Endothelial cell of umbilical vein (primary cell): ENCODE results near the gene DVL1. TPM values are rescaled to one million over a fixed set of nuclear protein-coding genes. Genes with fewer than 3 reads are reported as not detected.

Source experiments
- BruUV-seq: library from RNA; stranded (reverse); fragments of 400-500 nt; replicated peaks from 2 replicates; lab custom pipeline; 2021; lab: Mats Ljungman, UMichigan
- CTCF ChIA-PET: fragments of 300-600, 350-600 bp; sonication (Branson Sonifier 250); formaldehyde crosslinking; loops from one replicate; lab custom pipeline; 2021; ENCODE audit warnings: antibody characterized with exemption, inconsistent platforms; lab: Charles Lee
- POLR2A ChIA-PET: fragments of 300-600, 350-600 bp; sonication (Branson Sonifier 250); formaldehyde crosslinking; loops from one replicate; lab custom pipeline; 2021; ENCODE audit warnings: antibody characterized with exemption, inconsistent platforms; lab: Charles Lee
- DNase-seq: peaks from one replicate; pipeline ENCODE4 v3.0.0-alpha.2; 2011; ENCODE audit warnings: low read depth, low spot score
- FAIRE-seq: peaks from 2 replicates; lab custom pipeline; 2011; peaks lifted over from hg19 to GRCh38; lab: Jason Lieb, UNC
- H2AFZ ChIP-seq: 2 replicates; pipeline ENCODE4 v1.6.0; 2012; ENCODE audit warnings: low read depth, low read length, control low read depth, inconsistent platforms
- H3K27ac ChIP-seq: 2 replicates; pipeline ENCODE4 v1.5.1; 2011; ENCODE audit warnings: low read depth, mild to moderate bottlenecking, control low read depth, low read length, moderate library complexity; ENCODE audit not compliant: insufficient read depth
- H3K27me3 ChIP-seq, 2 experiments: 2 replicates each; pipeline versions ENCODE4 v1.6.0 to v1.6.1; 2011; ENCODE audit warnings: low read length in 2 of 2, mixed read lengths in 1 of 2; ENCODE audit not compliant: control insufficient read depth in 2 of 2, insufficient read depth in 2 of 2
- H3K36me3 ChIP-seq, 2 experiments: 2 replicates in 1 of 2; 3 replicates in 1 of 2; pipeline ENCODE4 v1.5.1; 2011; ENCODE audit warnings: low read length in 2 of 2, mild to moderate bottlenecking in 1 of 2, moderate library complexity in 1 of 2; ENCODE audit not compliant: control insufficient read depth in 2 of 2, insufficient read depth in 2 of 2; ENCODE audit errors: extremely low read depth in 1 of 2
- H3K4me1 ChIP-seq: 3 replicates; pipeline ENCODE4 v1.5.1; 2011; ENCODE audit warnings: mild to moderate bottlenecking, low read length; ENCODE audit not compliant: control insufficient read depth, insufficient read depth; ENCODE audit errors: extremely low read depth
- H3K4me2 ChIP-seq: 2 replicates; pipeline ENCODE4 v1.6.1; 2011; ENCODE audit warnings: low read length, control low read depth, mixed read lengths; ENCODE audit not compliant: insufficient read depth
- H3K4me3 ChIP-seq, 3 experiments: fragments of 200-600 bp in 1 of 3; sonication (generic), shearing (Covaris generic) in 1 of 3; replicated peaks in 1 of 3; 2 replicates each; pipeline ENCODE4 v1.5.1; 2011 to 2016; ENCODE audit warnings: control low read depth in 3 of 3, low read length in 3 of 3, mild to moderate bottlenecking in 2 of 3, inconsistent platforms in 1 of 3, low read depth in 1 of 3, moderate library complexity in 1 of 3; ENCODE audit not compliant: insufficient read depth in 1 of 3
- H3K79me2 ChIP-seq: 2 replicates; pipeline ENCODE4 v1.6.0; 2012; ENCODE audit warnings: low read length, inconsistent platforms; ENCODE audit not compliant: control insufficient read depth, insufficient read depth
- H3K9ac ChIP-seq: replicated peaks from 2 replicates; pipeline ENCODE3; 2011; ENCODE audit warnings: low read length, control low read depth; ENCODE audit not compliant: insufficient read depth; ENCODE audit errors: extremely low read depth
- H3K9me1 ChIP-seq: replicated peaks from 3 replicates; pipeline ENCODE4 v1.6.0; 2011; ENCODE audit warnings: mild to moderate bottlenecking, low read length; ENCODE audit not compliant: control insufficient read depth, insufficient read depth; ENCODE audit errors: extremely low read depth
- H3K9me3 ChIP-seq: replicated peaks from 2 replicates; pipeline ENCODE4 v1.5.1; 2012; ENCODE audit warnings: low read length, inconsistent platforms; ENCODE audit not compliant: control insufficient read depth, insufficient read depth
- H4K20me1 ChIP-seq: replicated peaks from 2 replicates; pipeline ENCODE3; 2011; ENCODE audit warnings: mild to moderate bottlenecking, low read length; ENCODE audit not compliant: control insufficient read depth, insufficient read depth; ENCODE audit errors: extremely low read depth
- CTCF ChIP-seq, 2 donors: IDR thresholded peaks; 1 replicate in 1 of 2; 2 replicates in 1 of 2; pipeline ENCODE4 v1.5.1; 2011; ENCODE audit warnings: low read length in 2 of 2, mild to moderate bottlenecking in 2 of 2, moderate library complexity in 2 of 2, control low read depth in 1 of 2, inconsistent platforms in 1 of 2, low read depth in 1 of 2; ENCODE audit not compliant: insufficient read depth in 1 of 2; ENCODE audit errors: extremely low read depth in 1 of 2
- EZH2 ChIP-seq: IDR thresholded peaks from 2 replicates; pipeline ENCODE4 v1.6.1; 2012; ENCODE audit warnings: borderline replicate concordance, low read depth, mild to moderate bottlenecking, moderate library complexity, low read length, inconsistent platforms; ENCODE audit not compliant: severe bottlenecking
- FOS ChIP-seq: IDR thresholded peaks from 2 replicates; pipeline ENCODE4 v1.6.1; 2011; ENCODE audit warnings: mild to moderate bottlenecking, low read length, moderate library complexity, borderline replicate concordance; ENCODE audit not compliant: insufficient read depth
- GATA2 ChIP-seq: IDR thresholded peaks from 2 replicates; pipeline ENCODE4 v1.7.0; 2011; ENCODE audit warnings: low read depth, mild to moderate bottlenecking, moderate library complexity, mixed read lengths, low read length; ENCODE audit not compliant: insufficient read length, insufficient read depth
- JUN ChIP-seq: IDR thresholded peaks from 2 replicates; pipeline ENCODE4 v1.6.1; 2011; ENCODE audit warnings: borderline replicate concordance, low read depth; ENCODE audit not compliant: insufficient read length, insufficient read depth
- MAX ChIP-seq: IDR thresholded peaks from 2 replicates; pipeline ENCODE4 v1.6.1; 2011; ENCODE audit not compliant: insufficient read depth, insufficient read length
- MYC ChIP-seq: IDR thresholded peaks from one replicate; pipeline ENCODE4 v1.6.1; 2011; ENCODE audit warnings: mild to moderate bottlenecking, low read depth, low read length
- POLR2A ChIP-seq: IDR thresholded peaks from 2 replicates; pipeline ENCODE4 v1.6.1; 2012; ENCODE audit warnings: low read depth, mild to moderate bottlenecking, control low read depth, low read length
- POLR2AphosphoS5 ChIP-seq: IDR thresholded peaks from 2 replicates; pipeline ENCODE4 v1.6.1; 2012; ENCODE audit warnings: low read depth, mild to moderate bottlenecking, control low read depth, low read length, moderate library complexity; ENCODE audit not compliant: insufficient read depth
- dilution Hi-C: fragments of 300-500 bp; cut with MboI; formaldehyde crosslinking; loops from one replicate; pipeline ENCODE4 v1.15.0; 2019; ENCODE audit warnings: low sequenced_read_pairs; ENCODE audit not compliant: extremely low pct_ligation_motif_present
- intact Hi-C: fragments of 100-400 bp; cut with micrococcal nuclease; formaldehyde crosslinking; loops from one replicate; pipeline ENCODE4 v1.10.0; 2022
- polyA plus RNA-seq, 4 experiments: library from polyadenylated mRNA; depleted of rRNA in 3 of 4; stranded (reverse) in 3 of 4; unstranded in 1 of 4; fragments of >200 nt; gene quantifications; 2 replicates each; pipeline versions ENCODE4 v1.2.1 to v1.2.3, GENCODE V29; 2011 to 2012; ENCODE audit warnings: missing spikeins in 1 of 4
- total RNA-seq: library from RNA; stranded (reverse); gene quantifications from 2 replicates; pipeline ENCODE4 v1.2.3, GENCODE V29; 2021

DVL1 gene
- total and polyA plus RNA-seq, 2 donors (not counting 3 experiments of a cell fraction or from before 2014, with no cell fraction given) = 26.8 to 36.5 TPM

DNA sequence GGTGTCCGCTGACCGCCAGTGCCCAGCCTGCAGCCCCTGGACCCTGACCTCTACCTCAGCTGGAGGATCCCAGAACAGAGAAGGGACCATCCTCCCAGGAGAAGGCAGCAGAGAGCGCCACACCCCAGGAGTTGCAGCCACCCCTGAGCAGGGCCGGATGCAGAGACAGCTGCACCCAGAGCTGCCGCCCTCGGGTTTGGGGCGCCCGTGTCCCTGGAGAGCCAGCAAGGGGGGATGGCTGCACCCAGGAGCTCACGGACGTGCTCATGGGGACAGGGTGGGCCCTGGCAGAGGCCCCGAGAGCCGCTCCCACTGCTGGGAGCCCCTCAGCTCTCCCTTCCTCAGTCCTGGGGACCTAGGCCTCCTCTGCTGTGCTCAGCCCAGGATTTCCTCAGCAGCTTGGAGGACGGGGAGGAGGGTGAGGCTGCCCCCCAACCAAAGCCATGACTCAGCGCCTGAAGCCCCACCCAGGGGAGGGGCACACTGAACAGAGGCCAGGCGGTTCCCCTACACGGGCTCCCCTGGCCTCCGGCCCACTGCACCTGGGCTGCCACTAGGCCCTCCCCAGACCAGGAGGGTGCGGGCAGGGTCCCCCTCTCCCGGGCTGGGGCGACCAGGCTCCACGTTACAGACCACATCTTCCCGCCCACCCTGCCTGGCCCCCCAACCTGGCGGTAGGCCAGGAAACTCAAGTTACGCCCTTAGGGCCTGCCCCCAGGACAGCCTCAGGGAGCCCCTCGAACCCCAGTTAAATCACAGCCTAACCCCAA lies 43.7 kb downstream of the DVL1 start:
- no peak overlapping the region for H3K27ac ChIP-seq
- intact Hi-C loops = loop anchor here (5.0 kb wide), 1 partner anchor 183 kb away; no protein-coding TSS in a partner anchor
- no peaks in the 10 kb centered on the region for H3K9me3 ChIP-seq
- H3K36me3 ChIP-seq = no peaks in the 10 kb centered on the region
- no peak overlapping the region for H2AFZ ChIP-seq
- DNase-seq (peak; percentile 21), FAIRE-seq (peak; percentile 60)
- dilution Hi-C loops = no loop called here
- H3K4me1 ChIP-seq = peaks cover 15% of the 10 kb centered on the region
- TF ChIP-seq EZH2 (no peak), MYC (no peak), FOS (peak; percentile 51)
- H3K9ac ChIP-seq = no peak overlapping the region
- H3K79me2 ChIP-seq = no peaks in the 10 kb centered on the region
- no peak overlapping the region for H3K4me2 ChIP-seq
- no peaks in the 10 kb centered on the region for H4K20me1 ChIP-seq
- H3K9me1 ChIP-seq = no peaks in the 10 kb centered on the region
- ChIA-PET CTCF (interaction anchor here (0.9 to 1.3 kb wide), 3 partner anchors 14 to 183 kb away, joined by 3 to 6 read pairs (median 6); no protein-coding TSS in a partner anchor), POLR2A (no interaction called here)
- no peak overlapping the region for H3K4me3 ChIP-seq
- no peaks in the 10 kb centered on the region for H3K27me3 ChIP-seq
- BruUV-seq = no TSS peak

DNA sequence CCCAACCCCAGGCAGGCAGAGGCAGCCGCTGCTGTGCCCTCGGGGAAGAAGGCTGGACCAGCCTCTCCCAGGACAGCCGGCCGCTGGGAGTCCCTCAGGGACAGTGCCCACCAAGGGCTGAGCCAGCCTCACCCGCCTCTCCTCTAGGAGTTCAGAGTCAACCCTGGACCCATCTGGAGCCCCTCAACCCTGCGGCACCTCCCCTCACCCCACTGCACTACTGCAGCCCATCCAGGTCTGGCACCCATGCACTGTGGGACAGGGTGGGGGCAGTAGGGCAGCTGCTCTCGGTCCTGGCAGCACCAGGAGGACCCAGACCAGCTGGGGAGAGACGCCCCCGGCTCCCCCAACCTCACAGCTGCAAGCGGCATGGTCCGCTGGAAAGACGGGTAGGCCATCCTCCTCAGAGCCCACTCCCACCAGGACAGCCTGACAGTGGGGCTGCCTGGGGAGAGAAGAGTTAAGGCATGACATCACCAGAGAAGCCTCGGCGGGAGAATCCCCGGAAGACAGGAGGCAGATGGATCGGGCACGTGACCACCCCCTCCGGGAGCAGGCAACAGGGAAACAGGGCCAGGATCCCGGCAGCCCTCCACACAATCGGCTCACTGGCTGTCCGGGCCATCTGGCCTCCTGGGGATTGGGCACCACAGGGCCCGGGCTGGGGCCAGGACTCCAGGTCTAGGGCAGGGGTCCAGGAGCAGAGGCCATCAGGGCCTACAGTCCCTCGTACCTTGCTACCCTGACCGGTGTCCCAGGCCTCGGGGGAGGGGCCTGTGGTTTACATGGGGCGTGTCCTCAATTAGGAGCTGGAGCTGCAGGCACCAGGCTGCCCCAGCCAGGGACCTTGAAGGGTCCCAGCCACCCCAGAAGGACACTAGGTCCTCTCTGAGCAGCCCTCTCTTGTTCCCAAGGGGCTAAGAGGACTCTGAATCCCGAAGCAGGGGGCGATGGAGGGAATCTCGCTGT lies 44.6 kb downstream of the DVL1 start:
- dilution Hi-C loops = no loop called here
- Histone ChIP-seq H3K27ac (no peak overlapping the region), H3K9me1 (no peaks in the 10 kb centered on the region), H3K9ac (no peak overlapping the region), H3K4me2 (no peak overlapping the region), H3K79me2 (no peaks in the 10 kb centered on the region), H2AFZ (no peak overlapping the region), H4K20me1 (no peaks in the 10 kb centered on the region), H3K4me1 (peaks cover 15% of the 10 kb centered on the region), H3K27me3 (no peaks in the 10 kb centered on the region), H3K9me3 (no peaks in the 10 kb centered on the region), H3K36me3 (no peaks in the 10 kb centered on the region), H3K4me3 (no peak overlapping the region)
- ChIA-PET POLR2A (no interaction called here), CTCF (interaction anchor here (0.9 to 1.3 kb wide), 3 partner anchors 14 to 183 kb away, joined by 3 to 6 read pairs (median 6); no protein-coding TSS in a partner anchor)
- no peak for TF ChIP-seq POLR2A
- TF ChIP-seq POLR2AphosphoS5 = no peak
- TF ChIP-seq MYC = no peak
- TF ChIP-seq JUN = no peak
- TF ChIP-seq CTCF (IDR thresholded peaks at IDR 0.05; ENCODE audit: extremely low read depth in 1 of 2, insufficient read depth in 1 of 2, low read depth in 1 of 2, low read length in 2 of 2) = no peak
- no peak for TF ChIP-seq EZH2
- TF ChIP-seq GATA2 = no peak
- TF ChIP-seq FOS = no peak
- TF ChIP-seq MAX = no peak
- BruUV-seq = no TSS peak
- FAIRE-seq (no peak), DNase-seq (no peak)
- intact Hi-C loops = loop anchor here (5.0 kb wide), 1 partner anchor 182 kb away; no protein-coding TSS in a partner anchor
